ENCODE results near the gene SNED1. TPM values are rescaled to one million over a fixed set of nuclear protein-coding genes. Genes with fewer than 3 reads are reported as not detected.

The SNED1 gene
- total and polyA plus RNA-seq, 2 experiments from 2014 or later, result 1.5 to 2.8 TPM

DNA sequence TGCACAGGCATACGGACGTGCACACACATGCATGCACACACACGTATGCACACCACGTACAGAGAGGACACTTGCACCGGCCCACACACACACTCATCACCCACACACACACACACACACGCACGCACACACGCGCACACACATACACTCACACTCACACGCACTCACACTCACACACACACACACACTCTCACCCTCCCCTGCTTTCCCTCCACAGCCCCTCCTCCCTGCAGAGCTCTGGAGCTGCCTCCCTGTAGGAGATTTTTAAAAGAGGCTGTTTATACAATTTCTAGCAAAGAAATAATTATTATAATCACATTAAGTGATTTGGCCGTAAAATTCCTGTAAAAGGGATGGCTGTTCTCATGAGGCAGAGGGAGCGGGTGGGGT, 36.5 kb upstream of the SNED1 start (continued):
- no peak for TF ChIP-seq JUNB (IDR thresholded peaks at IDR 0.05; ENCODE audit: unreplicated experiment)
- TF ChIP-seq NANOG (IDR thresholded peaks at IDR 0.05; ENCODE audit: borderline replicate concordance), result no peak
- no peak for TF ChIP-seq ZNF114 (CRISPR knock-in tag; IDR thresholded peaks at IDR 0.05)

DNA sequence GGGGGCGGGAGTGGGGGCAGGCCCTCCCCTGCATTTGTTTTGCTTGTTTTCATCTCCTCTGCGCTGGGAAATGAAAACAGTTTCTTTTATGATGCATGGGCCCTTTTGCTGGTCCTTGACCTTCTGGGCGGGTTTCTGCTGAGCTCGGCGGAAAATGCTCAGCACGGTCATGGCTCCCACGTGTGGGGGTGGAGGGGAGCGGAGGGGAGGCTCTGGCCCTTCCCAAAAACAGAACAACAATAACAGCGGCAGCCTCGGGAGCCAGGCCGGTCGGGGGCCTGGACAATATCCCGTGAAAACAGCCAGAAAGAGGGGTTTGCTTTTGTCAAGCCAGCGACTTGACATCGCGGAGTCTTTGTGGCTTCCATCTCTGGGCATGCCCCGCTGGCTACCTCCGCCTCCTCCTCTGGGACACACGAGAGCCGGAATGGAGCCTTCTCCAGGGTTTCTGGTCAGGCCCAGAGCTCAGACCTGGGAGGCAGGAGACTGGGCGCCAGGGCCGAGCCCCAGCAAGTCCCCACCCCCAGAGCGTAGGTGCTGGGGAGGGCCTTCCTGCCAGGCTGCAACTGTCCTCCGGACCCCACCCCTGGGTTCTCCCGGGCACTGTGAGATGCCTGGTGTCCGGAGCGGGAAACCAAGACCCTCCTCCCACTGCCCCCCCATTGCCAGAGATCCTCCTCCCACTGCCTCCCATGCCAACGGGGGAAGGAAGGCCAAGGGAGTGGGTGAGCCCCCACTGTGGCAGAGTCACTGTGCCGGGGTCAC, 35.9 kb upstream of the SNED1 start:
- Histone ChIP-seq H3K27ac (ENCODE audit: low read depth) (no peak overlapping the region), H4K20me1 (replicated peaks; ENCODE audit: insufficient read depth) (no peaks in the 10 kb centered on the region), H3F3A (replicated peaks; ENCODE audit: low read depth) (0 out of 2 replicates have a peak, but pooled peaks cover 5% of the 10 kb centered on the region), H3K4me1 (ENCODE audit: insufficient read depth) (no peaks in the 10 kb centered on the region), H3K27me3 (ENCODE audit: insufficient read depth) (no peaks in the 10 kb centered on the region), H2AFZ (peak overlapping the region; percentile 94), H3K36me3 (ENCODE audit: insufficient read depth) (no peaks in the 10 kb centered on the region), H3K79me2 (replicated peaks; ENCODE audit: insufficient read depth) (no peaks in the 10 kb centered on the region), H3K4me3 (no peak overlapping the region), H3K4me2 (no peak overlapping the region), H3K9me2 (ENCODE audit: insufficient read depth) (no peaks in the 10 kb centered on the region)
- no peak overlapping the region for H3K4me3 Mint-ChIP-seq
- H3K9me3 Mint-ChIP-seq, result no peaks in the 10 kb centered on the region
- H3K27ac Mint-ChIP-seq, result peak overlapping the region; percentile 89
- peaks cover 6% of the 10 kb centered on the region for H3K27me3 Mint-ChIP-seq (ENCODE audit: insufficient read depth, low read depth, poor library complexity)
- peak; percentile 26 for ATAC-seq
- no peaks in the 10 kb centered on the region for H3K36me3 Mint-ChIP-seq (ENCODE audit: low read depth)
- DNase-seq (ENCODE audit: low spot score), result peak; percentile 31
- TF ChIP-seq ZNF331 (CRISPR knock-in tag; IDR thresholded peaks at IDR 0.05; ENCODE audit: low read depth), result no peak
- no peak for TF ChIP-seq EZH2phosphoT487 (IDR thresholded peaks at IDR 0.05; ENCODE audit: unreplicated experiment)
- TF ChIP-seq, protein P1, sequence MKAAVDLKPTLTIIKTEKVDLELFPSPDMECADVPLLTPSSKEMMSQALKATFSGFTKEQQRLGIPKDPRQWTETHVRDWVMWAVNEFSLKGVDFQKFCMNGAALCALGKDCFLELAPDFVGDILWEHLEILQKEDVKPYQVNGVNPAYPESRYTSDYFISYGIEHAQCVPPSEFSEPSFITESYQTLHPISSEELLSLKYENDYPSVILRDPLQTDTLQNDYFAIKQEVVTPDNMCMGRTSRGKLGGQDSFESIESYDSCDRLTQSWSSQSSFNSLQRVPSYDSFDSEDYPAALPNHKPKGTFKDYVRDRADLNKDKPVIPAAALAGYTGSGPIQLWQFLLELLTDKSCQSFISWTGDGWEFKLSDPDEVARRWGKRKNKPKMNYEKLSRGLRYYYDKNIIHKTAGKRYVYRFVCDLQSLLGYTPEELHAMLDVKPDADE (IDR thresholded peaks at IDR 0.05), result no peak
- no peaks in the 10 kb centered on the region; the same call in 1 of the 3 replicates for H3K4me1 Mint-ChIP-seq

DNA sequence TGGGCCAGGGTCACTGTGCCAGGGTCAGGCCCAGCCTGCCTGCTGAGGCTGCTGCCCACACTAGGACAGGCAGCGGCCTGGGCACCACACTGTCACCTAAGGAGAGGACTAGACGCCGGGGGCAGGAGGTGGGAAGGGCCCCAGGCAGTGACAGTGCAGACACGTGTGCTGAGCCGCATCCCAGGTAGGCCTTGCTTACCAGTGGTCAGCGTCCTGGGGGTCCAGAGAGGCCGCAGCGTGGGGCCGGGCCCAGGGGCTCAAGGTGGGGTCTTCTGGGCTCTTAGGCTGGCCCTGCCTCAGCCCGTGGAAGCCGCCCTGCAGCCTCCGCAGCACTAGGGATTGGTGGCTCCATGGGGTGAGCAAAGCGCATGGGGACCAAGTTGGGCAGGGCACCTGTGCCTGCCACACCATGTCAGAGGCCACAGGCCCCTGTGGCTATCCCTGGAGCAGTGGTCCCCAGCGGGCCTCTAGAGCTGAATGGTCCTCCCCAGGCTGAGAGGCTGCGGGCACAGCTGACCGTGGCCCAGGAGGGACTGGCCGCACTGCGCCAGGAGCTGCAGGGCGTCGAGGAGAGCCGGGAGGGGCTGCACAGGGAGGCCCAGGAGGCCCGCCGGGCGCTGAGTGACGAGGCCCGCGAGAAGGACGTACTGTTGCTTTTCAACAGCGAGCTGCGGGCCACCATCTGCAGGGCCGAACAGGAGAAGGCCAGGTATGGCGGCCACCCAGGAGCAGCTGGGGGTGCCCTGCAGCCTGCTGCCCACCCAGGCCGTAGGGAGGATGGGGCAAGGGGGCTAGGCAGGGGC, 35.2 kb upstream of the SNED1 start:
- no peaks in the 10 kb centered on the region for H3K36me3 ChIP-seq (ENCODE audit: insufficient read depth)
- DNase-seq (ENCODE audit: low spot score), result no peak
- TF ChIP-seq EZH2 (IDR thresholded peaks at IDR 0.05; ENCODE audit: low read depth, unreplicated experiment), result no peak
- TF ChIP-seq, protein P1 (IDR thresholded peaks at IDR 0.05), result no peak
- TF ChIP-seq ZNF114 (CRISPR knock-in tag; IDR thresholded peaks at IDR 0.05), result no peak
- TF ChIP-seq STAT1 (IDR thresholded peaks at IDR 0.05; ENCODE audit: unreplicated experiment), result no peak
- no peak for TF ChIP-seq EZH2phosphoT487 (IDR thresholded peaks at IDR 0.05; ENCODE audit: unreplicated experiment)
- TF ChIP-seq, protein P2, sequence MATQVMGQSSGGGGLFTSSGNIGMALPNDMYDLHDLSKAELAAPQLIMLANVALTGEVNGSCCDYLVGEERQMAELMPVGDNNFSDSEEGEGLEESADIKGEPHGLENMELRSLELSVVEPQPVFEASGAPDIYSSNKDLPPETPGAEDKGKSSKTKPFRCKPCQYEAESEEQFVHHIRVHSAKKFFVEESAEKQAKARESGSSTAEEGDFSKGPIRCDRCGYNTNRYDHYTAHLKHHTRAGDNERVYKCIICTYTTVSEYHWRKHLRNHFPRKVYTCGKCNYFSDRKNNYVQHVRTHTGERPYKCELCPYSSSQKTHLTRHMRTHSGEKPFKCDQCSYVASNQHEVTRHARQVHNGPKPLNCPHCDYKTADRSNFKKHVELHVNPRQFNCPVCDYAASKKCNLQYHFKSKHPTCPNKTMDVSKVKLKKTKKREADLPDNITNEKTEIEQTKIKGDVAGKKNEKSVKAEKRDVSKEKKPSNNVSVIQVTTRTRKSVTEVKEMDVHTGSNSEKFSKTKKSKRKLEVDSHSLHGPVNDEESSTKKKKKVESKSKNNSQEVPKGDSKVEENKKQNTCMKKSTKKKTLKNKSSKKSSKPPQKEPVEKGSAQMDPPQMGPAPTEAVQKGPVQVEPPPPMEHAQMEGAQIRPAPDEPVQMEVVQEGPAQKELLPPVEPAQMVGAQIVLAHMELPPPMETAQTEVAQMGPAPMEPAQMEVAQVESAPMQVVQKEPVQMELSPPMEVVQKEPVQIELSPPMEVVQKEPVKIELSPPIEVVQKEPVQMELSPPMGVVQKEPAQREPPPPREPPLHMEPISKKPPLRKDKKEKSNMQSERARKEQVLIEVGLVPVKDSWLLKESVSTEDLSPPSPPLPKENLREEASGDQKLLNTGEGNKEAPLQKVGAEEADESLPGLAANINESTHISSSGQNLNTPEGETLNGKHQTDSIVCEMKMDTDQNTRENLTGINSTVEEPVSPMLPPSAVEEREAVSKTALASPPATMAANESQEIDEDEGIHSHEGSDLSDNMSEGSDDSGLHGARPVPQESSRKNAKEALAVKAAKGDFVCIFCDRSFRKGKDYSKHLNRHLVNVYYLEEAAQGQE (IDR thresholded peaks at IDR 0.05; ENCODE audit: unreplicated experiment), result no peak

More for the DNA sequence above, 35.2 kb upstream of the SNED1 start:
- Histone ChIP-seq H2AFZ (no peak overlapping the region), H3K79me2 (replicated peaks; ENCODE audit: insufficient read depth) (no peaks in the 10 kb centered on the region), H3F3A (replicated peaks; ENCODE audit: low read depth) (0 out of 2 replicates have a peak, but pooled peaks cover 5% of the 10 kb centered on the region), H3K4me2 (no peak overlapping the region), H3K9me2 (ENCODE audit: insufficient read depth) (no peaks in the 10 kb centered on the region), H4K20me1 (replicated peaks; ENCODE audit: insufficient read depth) (no peaks in the 10 kb centered on the region), H3K4me3 (no peak overlapping the region), H3K4me1 (ENCODE audit: insufficient read depth) (no peaks in the 10 kb centered on the region), H3K27me3 (ENCODE audit: insufficient read depth) (no peaks in the 10 kb centered on the region), H3K27ac (ENCODE audit: low read depth) (no peak overlapping the region)
- H3K4me1 Mint-ChIP-seq, result no peaks in the 10 kb centered on the region; the same call in 1 of the 3 replicates
- no peaks in the 10 kb centered on the region for H3K9me3 Mint-ChIP-seq
- no peak for ATAC-seq
- peaks cover 6% of the 10 kb centered on the region for H3K27me3 Mint-ChIP-seq (ENCODE audit: insufficient read depth, low read depth, poor library complexity)
- no peaks in the 10 kb centered on the region for H3K36me3 Mint-ChIP-seq (ENCODE audit: low read depth)
- H3K4me3 Mint-ChIP-seq, result no peak overlapping the region
- no peak overlapping the region for H3K27ac Mint-ChIP-seq

All from GM23338 (cell line).